GM19025 (cell line): ENCODE results near the gene ITGA3.
"Not testable (repeated sequence)": the region's sequence is repeated elsewhere in the genome, so short reads cannot be mapped to it uniquely, and the experiment has no call there.

Source experiments
- ATAC-seq: cut with Tn5 transposase; IDR thresholded peaks from one replicate; pipeline ENCODE4 v1.9.1; 2021; ENCODE audit warnings: mild to moderate bottlenecking, low read depth, moderate library complexity; ENCODE audit not compliant: unreplicated experiment

ITGA3 gene

DNA sequence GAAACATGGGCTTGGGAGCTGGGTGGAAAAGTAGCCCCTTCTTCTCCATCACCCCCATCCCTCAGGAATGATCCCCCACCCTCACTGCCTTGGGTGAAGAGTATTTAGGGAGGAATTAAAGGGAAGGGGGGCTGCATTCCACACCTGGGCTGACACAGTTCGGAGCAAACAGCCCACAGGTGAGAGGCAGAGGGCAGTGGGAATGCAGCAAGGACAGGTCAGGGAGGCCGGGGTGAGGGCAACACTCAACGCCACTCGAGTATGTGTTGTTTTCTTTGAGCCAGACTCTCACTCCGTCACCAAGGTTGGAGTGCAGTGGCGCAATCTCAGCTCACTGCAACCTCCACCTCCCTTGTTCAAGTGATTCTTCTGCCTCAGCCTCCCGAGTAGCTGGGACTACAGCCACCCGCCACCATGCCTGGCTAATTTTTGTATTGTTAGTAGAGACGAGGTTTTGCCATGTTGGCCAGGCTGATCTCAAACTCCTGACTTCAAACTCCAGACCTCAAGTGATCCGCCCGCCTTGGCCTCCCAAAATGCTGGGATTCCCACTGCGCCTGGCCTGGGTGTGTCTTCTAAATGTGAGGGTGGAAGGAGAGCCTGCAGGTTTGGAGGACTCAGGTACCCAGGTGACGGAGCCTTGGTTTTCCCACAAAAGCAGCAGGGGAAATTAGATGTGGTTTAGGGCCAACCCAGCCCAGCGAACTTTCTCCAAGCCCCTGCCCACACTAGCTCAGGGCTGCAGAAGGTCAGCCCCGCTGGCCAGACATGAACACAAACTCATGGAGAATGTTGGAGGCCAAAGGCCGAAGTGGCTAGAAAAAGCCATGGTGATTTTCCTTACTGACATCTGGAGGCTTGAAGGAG is 21.2 kb upstream of the ITGA3 start:
- no peak for ATAC-seq

DNA sequence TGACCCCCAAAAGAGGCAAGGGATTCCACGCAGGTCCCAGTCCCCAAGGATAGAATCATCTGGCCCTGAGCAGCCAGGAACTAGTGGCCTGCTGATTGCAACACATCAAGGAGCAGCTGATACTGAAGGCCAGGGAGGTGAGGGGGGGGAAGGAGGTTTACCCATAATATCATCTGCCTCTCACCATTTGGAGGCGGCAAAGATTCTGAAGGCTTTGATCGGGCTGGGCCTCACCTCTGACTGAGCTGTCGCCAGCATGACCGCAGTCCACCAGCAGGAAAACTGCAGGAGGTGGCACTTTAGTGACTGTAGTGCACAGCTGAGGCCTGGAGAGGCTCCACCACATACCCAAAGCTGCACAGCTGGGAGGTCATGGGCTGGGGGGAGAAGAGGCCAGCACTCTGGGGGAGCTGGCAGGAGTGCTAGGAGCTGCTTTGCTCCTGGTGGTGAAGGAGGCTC is 20.5 kb upstream of the ITGA3 start:
- no peak for ATAC-seq

DNA sequence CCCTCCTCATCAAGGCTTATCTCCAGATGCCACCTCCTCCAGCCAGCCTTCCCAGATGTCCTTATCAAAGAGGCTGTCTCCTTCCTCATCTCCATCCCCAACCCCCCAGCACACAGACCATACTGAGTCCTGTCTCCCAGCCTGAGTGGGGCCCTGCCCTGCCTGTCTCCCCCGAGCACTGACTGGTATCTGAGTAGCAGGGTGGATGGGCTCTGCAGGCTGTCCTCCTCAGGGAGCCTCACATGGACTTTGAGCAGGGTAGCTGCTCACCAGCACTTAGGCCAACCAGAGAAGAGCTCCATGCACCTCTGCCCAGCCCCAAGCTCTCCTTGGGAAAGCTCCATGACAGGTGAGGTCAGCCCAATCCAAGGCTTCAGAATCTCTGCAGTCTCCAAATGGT is 20.0 kb upstream of the ITGA3 start:
- ATAC-seq = no peak

DNA sequence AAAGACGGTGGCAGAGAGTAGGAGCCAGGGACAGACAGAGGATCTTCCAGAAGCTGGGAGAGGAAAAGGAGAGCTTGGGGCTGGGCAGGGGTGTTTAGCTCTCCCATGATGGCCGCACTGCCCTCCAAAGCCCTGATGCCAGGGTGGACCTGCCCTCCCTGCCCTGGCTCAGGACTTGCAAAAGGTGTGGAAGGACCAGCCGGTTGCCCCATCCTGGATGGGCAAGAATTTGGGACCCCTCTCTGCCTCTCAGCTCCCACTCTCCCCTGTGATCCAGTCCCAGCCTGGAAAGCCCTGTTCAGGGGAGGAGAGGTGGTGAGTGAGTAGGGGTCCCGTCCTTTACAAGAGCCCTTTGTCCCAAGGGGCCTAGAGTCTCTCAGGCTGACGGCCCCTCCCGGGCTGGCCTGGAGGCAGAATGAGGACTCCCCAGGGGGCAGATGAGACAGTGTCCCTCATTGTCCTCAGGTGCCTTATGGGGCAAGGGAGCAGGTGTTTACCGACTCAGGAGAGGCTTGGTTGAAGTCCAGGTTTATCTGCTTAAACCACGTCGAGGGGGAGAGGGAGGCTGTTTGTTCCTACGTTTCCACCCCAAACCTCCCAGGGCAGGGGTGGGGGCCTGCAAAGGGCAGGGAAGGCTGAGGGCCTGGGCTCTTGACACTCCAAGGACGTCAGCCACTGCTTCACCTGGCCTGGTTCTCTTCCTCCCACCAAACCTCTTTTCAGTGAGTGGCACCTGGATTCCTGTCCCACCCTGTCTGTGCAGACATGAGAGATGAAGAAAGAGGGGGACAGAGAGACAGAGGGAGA is 19.3 kb upstream of the ITGA3 start:
- ATAC-seq = no peak

DNA sequence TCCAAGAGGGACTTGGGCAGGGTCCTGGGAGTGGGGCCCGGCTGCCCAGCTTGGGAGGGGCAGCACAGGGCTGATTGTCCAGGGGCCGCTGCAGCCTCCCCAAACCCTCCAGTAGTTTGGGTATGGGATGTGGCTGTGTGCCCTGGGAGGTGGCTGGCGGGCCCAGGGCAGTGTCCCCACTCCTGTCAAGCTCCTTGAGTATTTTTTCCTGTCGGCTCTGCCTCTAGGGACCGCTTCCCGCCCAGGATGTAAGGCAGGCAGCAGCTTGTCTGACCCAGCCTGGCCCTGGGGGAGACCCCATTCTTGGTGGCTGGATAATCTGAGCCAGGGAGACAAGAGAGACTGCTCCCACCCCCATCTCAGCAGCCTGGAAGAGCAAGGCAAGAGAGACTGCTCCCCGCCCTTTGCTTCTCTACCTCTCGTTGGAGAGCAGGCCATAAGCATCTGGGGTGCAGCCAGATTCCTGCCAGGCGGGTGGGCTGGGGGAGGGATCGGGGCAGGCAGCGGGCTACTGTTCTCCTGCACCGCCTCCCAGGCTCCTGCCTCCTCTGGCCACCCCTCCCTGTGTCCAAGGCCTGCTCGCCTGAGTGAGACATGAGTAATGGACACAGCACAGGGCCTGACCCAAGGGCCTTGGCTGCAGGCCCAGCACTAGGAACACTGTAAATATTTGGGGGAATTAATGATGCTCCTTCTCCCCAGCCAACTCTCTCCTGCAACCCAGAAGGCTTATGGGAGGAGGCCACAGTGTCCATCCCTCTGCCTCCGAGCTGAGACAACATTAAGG is 18.4 kb upstream of the ITGA3 start:
- ATAC-seq = no peak

DNA sequence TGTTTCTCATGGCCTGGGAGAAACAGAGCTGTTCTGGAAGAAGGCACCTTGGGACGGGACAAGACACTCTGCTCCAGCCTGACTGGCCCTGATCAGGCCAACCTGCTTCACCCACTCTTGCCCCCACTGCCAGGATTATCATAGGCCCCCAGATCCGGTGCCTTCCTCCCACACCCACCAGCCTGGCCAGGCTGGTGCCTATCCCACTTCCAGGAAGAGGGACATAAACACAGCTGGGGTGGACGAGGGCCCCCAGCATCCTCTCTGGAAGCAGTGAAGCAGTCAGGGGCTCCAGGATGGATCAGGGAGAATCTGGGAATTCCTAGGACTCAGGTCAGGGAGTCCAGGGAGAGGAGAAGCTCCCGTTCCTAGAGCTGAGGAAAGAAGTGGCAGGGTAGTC is 16.9 kb upstream of the ITGA3 start:
- no peak for ATAC-seq

DNA sequence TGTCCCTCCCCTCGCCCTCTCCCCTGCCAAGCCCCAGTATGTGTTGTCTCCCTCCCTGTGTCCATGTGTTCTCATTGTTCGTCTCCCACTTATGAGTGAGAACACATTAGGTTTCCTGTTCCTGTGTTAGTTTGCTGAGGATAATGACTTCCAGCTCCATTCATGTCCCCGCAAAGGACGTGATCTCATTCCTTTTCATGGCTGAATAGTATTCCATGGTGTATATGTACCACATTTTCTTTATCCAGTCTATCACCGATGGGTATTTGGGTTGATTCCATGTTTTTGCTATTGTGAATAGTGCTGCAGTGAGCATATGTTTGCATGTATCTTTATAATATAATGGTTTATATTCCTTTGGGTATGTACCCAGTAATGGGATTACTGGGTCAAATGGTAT is 15.4 kb upstream of the ITGA3 start:
- ATAC-seq = not testable (repeated sequence)

DNA sequence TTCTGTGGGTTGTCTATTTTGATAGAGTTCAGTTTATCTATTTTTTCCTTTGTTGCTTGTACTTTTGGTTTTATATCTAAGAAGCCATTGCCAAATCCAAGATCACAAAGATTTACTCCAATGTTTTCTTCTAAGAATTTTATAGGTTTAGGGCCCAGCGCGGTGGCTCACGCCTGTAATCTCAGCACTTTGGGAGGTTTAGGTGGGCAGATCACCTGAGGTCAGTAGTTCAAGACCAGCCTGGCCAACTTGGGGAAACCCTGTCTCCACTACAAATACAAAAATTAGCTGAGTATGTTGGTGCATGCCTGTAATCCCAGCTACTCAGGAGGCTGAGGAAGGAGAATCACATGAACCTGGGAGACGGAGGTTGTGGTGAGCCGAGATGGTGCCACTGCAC is 13.7 kb upstream of the ITGA3 start:
- no peak for ATAC-seq

DNA sequence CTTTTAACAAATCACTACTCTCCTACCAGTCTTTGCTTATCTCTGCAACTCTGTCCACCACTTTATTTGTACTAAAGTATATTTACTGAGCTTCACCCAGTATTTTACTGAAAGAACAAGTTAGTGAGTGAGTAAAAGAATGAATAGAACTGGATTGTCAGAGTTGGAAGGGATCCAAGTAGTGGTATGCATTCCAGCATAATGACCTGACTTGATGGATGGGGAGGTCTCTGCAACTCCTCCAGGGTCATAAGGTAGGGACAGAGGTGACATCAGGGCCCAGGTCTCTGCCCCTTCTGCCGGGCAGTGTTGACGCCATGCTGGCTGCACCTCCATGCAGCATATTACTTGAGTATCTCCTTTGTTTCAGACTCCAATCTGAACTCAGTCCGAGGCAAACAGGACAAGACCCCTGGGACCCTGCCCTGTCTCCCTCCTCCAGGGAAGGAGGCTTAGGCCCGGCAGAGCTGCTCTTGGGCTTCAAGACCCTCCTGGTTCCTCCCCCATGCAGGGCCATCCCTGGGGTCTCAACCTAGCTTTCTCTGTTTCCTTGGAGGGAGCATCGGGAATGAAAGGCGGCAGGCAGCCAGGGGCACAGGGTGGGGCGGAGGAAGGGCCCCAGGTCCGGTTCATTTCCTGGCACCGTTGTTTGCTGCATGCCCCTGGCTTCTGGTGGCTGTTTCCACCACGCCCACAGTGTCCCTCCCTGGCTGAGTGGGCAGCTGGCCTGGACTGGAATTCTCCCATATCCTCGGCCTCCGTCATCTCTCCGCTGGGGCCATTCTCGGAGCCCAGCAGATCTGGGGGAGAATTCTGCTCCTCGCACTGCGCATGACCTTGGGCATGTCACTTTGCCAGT is 12.4 kb upstream of the ITGA3 start:
- no peak for ATAC-seq

DNA sequence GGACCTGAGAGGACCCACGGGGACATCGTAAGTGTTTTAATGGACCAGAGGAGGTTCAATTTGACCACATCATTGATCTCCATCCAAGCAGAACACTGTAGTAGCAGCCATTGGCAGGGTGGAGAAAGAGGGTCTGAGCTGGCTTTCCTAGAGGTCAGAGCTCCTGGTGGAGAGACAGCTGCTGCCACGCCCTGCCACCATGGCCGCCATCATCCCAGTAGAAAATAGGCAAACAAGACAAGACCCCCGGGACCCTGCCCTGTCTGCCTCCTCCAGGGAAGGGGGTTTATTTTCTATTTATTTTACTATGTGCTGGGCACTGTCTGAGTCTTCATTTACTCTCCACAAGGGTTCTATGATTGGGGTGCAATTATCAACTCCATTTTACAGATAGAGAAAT is 11.4 kb upstream of the ITGA3 start:
- ATAC-seq = no peak

DNA sequence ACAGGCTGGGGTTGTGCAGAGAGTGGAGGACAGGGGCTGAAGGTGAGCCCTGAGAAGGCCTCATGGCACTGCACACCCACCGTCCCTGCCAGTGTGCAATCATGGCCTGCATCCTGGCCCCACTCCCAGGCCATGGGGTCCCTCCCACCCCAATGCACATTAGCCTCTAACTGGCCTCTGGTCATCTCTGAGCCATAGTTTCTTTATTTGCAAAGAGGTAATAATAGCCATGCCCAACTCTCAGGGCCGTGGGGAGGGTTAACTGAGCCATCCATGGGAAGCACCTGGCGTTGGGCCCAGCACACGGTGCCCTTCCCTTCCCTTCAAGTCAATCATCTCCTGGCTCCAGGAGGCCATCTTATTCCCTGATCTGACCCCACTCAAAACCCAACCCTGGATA is 10.8 kb upstream of the ITGA3 start:
- ATAC-seq = no peak

DNA sequence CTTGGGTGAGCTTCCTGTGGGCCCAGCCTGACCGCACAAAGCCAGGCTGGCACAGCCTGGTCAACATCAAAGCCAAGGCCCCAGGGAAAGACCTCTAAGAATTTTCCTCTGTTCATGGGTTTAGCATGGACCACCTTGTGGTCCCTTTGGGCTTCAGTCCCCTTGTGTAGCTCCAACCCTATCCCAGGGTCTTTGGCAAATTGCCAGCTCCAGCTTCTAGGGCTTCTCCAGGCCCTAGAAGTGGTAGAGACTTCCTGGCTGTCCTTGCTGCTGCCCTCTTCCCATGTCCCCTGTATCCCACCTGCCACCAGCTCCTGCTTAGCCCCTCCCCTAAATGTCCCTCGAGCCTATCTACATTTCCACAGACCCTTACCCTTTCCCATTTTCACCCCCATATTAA is 9.7 kb upstream of the ITGA3 start:
- ATAC-seq = no peak

DNA sequence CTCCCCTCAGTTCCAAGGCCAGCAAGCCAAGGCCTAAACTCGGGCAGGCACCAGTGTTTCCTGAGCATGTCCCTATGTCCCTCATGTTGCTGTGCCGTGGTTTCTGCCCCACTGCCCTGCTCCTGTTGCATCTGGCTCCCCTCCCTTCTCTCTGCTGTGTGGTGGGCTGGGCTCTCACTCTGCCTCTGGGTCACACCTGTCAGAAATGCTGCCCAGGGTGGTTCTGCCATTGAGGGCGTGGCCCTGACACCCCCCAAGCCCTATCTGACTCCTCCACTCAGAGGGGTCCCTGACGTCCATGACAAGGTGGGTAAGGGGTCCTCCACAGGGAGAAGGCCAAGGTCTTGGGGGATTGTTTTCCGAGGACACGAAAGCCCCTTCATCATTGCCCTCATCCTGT is 9.2 kb upstream of the ITGA3 start:
- ATAC-seq = no peak

DNA sequence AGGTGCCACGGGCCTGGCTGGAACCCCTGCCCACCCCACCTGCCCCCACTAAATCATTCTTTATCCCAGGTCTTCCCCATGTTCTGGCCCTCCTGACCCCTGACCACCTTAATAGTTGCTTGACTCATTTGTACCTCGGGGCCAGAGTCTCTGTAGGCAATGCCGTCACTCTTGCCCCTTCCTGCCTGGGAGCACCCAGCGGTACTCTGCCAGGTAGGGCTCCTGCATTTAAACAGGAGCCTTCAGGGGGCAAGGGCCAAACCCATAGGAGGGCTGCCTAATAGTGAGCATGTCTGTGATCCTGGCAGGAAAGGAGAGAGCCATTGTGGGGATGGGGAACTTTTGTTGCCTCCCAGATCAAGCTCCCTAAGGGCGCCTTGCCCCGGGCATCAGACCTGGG is 8.8 kb upstream of the ITGA3 start:
- ATAC-seq = no peak

DNA sequence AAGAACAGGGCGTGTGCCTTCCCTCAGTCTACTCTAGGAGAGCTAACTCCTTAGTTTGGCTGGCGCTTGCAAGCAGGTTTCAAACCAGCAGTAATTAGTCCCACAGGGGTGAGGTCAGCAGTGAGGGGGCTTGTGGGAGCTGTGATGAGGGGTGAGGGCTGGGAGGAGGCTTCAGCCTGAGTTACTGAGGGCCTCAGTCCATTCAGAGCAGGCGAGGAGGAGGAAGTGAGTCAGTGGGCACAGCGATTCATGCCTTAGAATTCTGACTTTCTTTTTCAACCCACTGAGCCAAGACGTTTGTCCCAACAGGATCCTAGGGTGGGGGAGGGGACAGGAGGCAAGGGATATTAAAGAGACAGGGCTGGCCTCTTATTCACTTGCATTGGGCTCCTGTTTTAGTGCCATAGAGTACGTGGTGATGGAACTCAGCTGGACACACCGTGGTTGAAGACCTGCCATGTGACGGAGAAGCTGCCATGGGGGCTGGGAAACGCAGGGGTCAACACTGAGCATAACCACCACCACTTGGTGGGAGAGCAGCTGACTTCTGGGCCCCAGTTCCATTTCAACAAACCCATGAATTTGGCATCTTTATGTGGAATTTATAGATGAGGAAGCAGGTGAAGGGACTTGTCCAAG is 8.3 kb upstream of the ITGA3 start:
- ATAC-seq = no peak

DNA sequence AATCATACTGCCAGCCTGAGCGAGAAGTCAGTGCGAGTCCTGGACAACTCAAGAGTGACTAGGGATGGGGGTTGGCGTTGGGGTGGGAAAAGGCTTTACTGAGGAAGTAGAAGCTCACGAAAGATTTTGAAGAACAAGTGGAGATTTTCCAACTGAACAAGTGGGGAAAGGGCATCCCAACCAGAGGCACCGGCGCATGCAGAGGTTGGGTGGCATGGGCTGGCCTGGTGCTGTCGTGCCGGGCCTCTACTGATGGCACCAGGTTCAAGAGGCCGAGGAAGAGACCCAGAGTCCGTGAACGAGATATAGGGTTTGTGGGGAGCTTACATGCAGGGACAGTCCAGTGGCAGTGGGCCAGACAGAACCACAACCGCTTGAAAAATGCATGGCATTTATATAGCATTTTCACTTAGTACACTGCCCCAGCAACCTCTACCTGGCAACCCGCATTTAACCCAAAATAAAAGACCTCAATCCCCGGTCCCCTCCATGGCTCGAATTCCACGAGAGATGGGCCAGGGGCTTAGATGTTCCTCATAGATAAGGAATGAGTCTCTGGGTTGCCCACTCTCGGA is 7.7 kb upstream of the ITGA3 start:
- no peak for ATAC-seq

DNA sequence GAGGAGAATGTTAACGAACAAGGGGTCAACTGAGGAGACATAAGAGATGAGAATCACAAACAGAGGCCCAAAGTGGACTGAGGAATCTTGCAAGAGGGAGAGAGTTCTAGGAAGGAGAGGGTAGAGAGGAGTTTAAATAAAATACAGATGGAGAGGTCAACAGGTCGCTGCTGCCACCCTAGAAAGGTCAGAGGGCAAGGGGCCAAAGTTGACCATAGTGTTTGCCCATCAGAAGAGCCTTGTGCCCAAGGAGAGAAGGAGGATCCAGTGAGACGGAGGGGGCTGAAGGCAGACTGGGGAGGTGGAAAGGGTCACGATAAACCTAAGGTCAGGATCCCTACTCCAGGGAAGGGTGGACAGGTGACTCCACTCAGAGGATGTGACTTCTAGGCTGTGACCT is 6.9 kb upstream of the ITGA3 start:
- ATAC-seq = no peak

DNA sequence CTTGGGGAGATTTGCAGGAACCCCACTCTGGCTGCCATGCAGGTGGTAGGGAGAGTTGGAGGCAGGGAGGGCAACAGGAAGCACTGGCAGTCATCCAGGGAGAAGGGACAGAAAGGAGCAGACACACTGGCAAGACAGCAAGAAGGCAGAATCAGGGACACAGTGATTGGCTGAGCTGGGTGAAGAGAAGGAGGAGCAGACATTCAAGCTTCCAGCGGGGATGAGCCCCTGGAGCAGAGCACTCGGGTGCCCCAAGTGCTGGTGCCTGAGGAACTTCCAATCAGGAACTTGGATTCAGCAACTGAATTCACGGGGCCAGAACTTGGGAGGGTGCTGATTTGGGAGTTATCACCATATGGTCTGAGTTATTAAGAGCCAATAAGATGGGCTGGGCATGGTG is 6.3 kb upstream of the ITGA3 start:
- no peak for ATAC-seq

DNA sequence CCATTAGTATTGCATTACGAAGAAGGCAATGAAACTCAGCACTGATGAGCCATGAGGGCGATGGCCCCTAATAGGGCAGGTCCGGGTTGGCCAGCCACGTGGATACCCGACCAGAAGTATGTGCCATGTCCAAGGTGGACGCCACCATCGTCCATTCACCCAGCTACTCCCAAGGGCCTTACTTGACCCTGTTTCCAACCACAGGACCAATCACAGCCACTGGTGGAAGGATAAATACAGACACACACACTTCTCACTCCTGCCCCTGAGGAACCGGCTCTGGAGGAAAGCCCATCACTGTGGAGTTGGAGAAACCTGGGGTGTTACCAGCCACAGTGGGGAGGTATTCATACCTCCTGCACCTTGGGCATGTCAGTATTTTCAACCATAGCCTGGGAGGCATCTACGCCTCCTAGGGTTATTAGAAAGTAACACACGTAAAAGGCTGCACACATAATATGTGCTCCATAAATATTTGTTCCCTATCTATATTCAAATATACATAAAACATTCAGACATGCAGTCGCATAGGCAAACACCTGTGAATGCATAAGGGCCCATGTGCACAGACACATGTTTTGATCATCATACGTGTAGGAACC is 5.4 kb upstream of the ITGA3 start:
- ATAC-seq = no peak
